ENCODE data around the gene OGDH. TPM values are rescaled to one million over a fixed set of nuclear protein-coding genes. Genes with fewer than 3 reads are reported as not detected.
A peak's percentile ranks its signal among the peaks of the same experiment; 100 is the strongest.

The OGDH gene
- total and polyA plus RNA-seq, 4 donors, result 10.8 to 71.2 (median 41.2) TPM

- WGBS, result 96% methylated on average over 3 of the region's 3 CpGs
- Histone ChIP-seq H3K9me3 (ENCODE audit: control insufficient read depth in 4 of 4, low read length in 3 of 4) (no peaks in the 10 kb centered on the region), H3K27me3 (ENCODE audit: control insufficient read depth in 4 of 4, insufficient read depth in 4 of 4, low read length in 3 of 4) (no peaks in the 10 kb centered on the region), H3K4me1 (ENCODE audit: control insufficient read depth in 4 of 4, insufficient read depth in 4 of 4, low read length in 3 of 4) (no peaks in the 10 kb centered on the region), H3K36me3 (ENCODE audit: control insufficient read depth in 4 of 4, insufficient read depth in 3 of 4, low read depth in 1 of 4, low read length in 3 of 4) (peaks cover 2 to 13% (median 9%) of the 10 kb centered on the region in 4 donors), H3K27ac (ENCODE audit: low read depth in 1 of 2, low read length in 2 of 2) (no peak overlapping the region), H3K4me3 (ENCODE audit: low read depth in 1 of 3, low read length in 3 of 3) (no peak overlapping the region), H3K9ac (ENCODE audit: low read depth in 1 of 2, low read length in 2 of 2) (no peak overlapping the region)
- no peak for DNase-seq (ENCODE audit: low spot score)
- TF ChIP-seq, protein P1, sequence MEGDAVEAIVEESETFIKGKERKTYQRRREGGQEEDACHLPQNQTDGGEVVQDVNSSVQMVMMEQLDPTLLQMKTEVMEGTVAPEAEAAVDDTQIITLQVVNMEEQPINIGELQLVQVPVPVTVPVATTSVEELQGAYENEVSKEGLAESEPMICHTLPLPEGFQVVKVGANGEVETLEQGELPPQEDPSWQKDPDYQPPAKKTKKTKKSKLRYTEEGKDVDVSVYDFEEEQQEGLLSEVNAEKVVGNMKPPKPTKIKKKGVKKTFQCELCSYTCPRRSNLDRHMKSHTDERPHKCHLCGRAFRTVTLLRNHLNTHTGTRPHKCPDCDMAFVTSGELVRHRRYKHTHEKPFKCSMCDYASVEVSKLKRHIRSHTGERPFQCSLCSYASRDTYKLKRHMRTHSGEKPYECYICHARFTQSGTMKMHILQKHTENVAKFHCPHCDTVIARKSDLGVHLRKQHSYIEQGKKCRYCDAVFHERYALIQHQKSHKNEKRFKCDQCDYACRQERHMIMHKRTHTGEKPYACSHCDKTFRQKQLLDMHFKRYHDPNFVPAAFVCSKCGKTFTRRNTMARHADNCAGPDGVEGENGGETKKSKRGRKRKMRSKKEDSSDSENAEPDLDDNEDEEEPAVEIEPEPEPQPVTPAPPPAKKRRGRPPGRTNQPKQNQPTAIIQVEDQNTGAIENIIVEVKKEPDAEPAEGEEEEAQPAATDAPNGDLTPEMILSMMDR (IDR thresholded peaks at IDR 0.05; ENCODE audit: low read depth, low read length, missing input control), result no peak
- TF ChIP-seq RXRA (IDR thresholded peaks at IDR 0.05) (no peak), ZBTB33 (IDR thresholded peaks at IDR 0.05) (no peak), SP1 (IDR thresholded peaks at IDR 0.05) (no peak), EGR1 (IDR thresholded peaks at IDR 0.05; ENCODE audit: low read depth in 2 of 2) (no peak), FOXA2 (IDR thresholded peaks at IDR 0.05) (no peak), NR2F2 (IDR thresholded peaks at IDR 0.05) (no peak), TAF1 (conservative IDR thresholded peaks at IDR 0.05) (no peak), FOXA1 (IDR thresholded peaks at IDR 0.05) (no peak), GABPA (IDR thresholded peaks at IDR 0.05 in 1 of 2, conservative IDR thresholded peaks at IDR 0.05 in 1 of 2) (no peak)
- TF ChIP-seq, protein P2, sequence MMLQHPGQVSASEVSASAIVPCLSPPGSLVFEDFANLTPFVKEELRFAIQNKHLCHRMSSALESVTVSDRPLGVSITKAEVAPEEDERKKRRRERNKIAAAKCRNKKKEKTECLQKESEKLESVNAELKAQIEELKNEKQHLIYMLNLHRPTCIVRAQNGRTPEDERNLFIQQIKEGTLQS (IDR thresholded peaks at IDR 0.05), result no peak
These were observed 39.9 kb downstream of the OGDH start for GRCh38 chr7:44646176-44646920.

GRCh38 chr7:44646921-44647636 lies 40.7 kb downstream of the OGDH start:
- no peaks in the 10 kb centered on the region for H3K27me3 ChIP-seq (ENCODE audit: control insufficient read depth in 4 of 4, insufficient read depth in 4 of 4, low read length in 3 of 4)
- 47% methylated on average over 3 of the region's 3 CpGs for WGBS
- no peak overlapping the region for H3K9ac ChIP-seq (ENCODE audit: low read depth in 1 of 2, low read length in 2 of 2)
- peaks cover 2 to 13% (median 9%) of the 10 kb centered on the region in 4 donors for H3K36me3 ChIP-seq (ENCODE audit: control insufficient read depth in 4 of 4, insufficient read depth in 3 of 4, low read depth in 1 of 4, low read length in 3 of 4)
- TF ChIP-seq FOXA1 (IDR thresholded peaks at IDR 0.05), result no peak
- no peak for TF ChIP-seq HNF4G (IDR thresholded peaks at IDR 0.05)
- no peak for TF ChIP-seq RXRA (IDR thresholded peaks at IDR 0.05)
- no peak for TF ChIP-seq ZBTB33 (IDR thresholded peaks at IDR 0.05)
- TF ChIP-seq NR2F2 (IDR thresholded peaks at IDR 0.05), result no peak
- TF ChIP-seq GABPA (IDR thresholded peaks at IDR 0.05 in 1 of 2, conservative IDR thresholded peaks at IDR 0.05 in 1 of 2), result peak; percentile 58 to 78
- H3K9me3 ChIP-seq (ENCODE audit: control insufficient read depth in 4 of 4, low read length in 3 of 4), result no peaks in the 10 kb centered on the region
- no peak overlapping the region for H3K4me3 ChIP-seq (ENCODE audit: low read depth in 1 of 3, low read length in 3 of 3)
- H3K27ac ChIP-seq (ENCODE audit: low read depth in 1 of 2, low read length in 2 of 2), result no peak overlapping the region
- no peak for DNase-seq (ENCODE audit: low spot score)
- H3K4me1 ChIP-seq (ENCODE audit: control insufficient read depth in 4 of 4, insufficient read depth in 4 of 4, low read length in 3 of 4), result no peaks in the 10 kb centered on the region
